Measurements from ENCODE around the gene MKRN2. TPM values are rescaled to one million over a fixed set of nuclear protein-coding genes. Genes with fewer than 3 reads are reported as not detected.

Gene MKRN2
- polyA plus RNA-seq, 3 donors, result 18.2 to 30.9 (median 29.6) TPM

- no peaks in the 10 kb centered on the region for H3K9me3 ChIP-seq (replicated peaks in 1 of 2; ENCODE audit: control insufficient read depth in 1 of 2, insufficient read depth in 1 of 2, low read length in 2 of 2)
- no peak overlapping the region for H3K4me3 Mint-ChIP-seq
- H3K27me3 ChIP-seq (ENCODE audit: control insufficient read depth in 2 of 2, insufficient read depth in 2 of 2, low read length in 2 of 2), result no peaks in the 10 kb centered on the region
- no peak overlapping the region for H3K9ac ChIP-seq (ENCODE audit: insufficient read depth, low read length, poor library complexity, severe bottlenecking)
- H3K4me3 ChIP-seq (replicated peaks in 1 of 3; ENCODE audit: low read depth in 2 of 3, low read length in 3 of 3), result no peak overlapping the region
- no peak overlapping the region for H3K4me2 ChIP-seq (replicated peaks; ENCODE audit: extremely low read depth, low read length, poor library complexity, severe bottlenecking)
- peaks cover 82 to 94% of the 10 kb centered on the region in 2 donors for H3K36me3 ChIP-seq (replicated peaks in 1 of 2; ENCODE audit: control insufficient read depth in 1 of 2, insufficient read depth in 2 of 2, low read length in 2 of 2)
- no peaks in the 10 kb centered on the region for H3K4me1 ChIP-seq (ENCODE audit: control insufficient read depth in 1 of 2, insufficient read depth in 2 of 2, low read length in 2 of 2)
- H3K36me3 Mint-ChIP-seq, result peaks cover 79 to 92% of the 10 kb centered on the region in 2 donors
- H3K27ac Mint-ChIP-seq, result peak overlapping the region in 1 of 7 donors; percentile 43
- H2AFZ ChIP-seq (ENCODE audit: insufficient read depth, low read depth, low read length, poor library complexity, severe bottlenecking), result no peak overlapping the region
- no peak for DNase-seq
- no peaks in the 10 kb centered on the region for H3K27me3 Mint-ChIP-seq (ENCODE audit: low read depth in 3 of 3)
- intact Hi-C loops (cut with micrococcal nuclease), result no loop called here
- H3K4me1 Mint-ChIP-seq, result peaks cover 8% of the 10 kb centered on the region
- H3K9me3 Mint-ChIP-seq, result peaks cover 0 to 1% (median 0%) of the 10 kb centered on the region in 7 donors
- H4K20me1 ChIP-seq (ENCODE audit: insufficient read depth, low read length), result peaks cover 26% of the 10 kb centered on the region
- WGBS (ENCODE audit: insufficient coverage), result no CpG with 5 or more reads among the region's 2 CpGs
- H3K27ac ChIP-seq (ENCODE audit: low read depth in 1 of 2, low read length in 2 of 2), result no peak overlapping the region
- no peaks in the 10 kb centered on the region for H3K79me2 ChIP-seq (ENCODE audit: insufficient read depth, low read length)
- TF ChIP-seq CTCF (IDR thresholded peaks at IDR 0.05), result peak; percentile 8
Observed at GRCh38 chr3:12578742-12579141, 21.9 kb downstream of the MKRN2 start.

- H3K27ac Mint-ChIP-seq, result peak overlapping the region in 5 of 7 donors; percentile 68 to 91 (median 79)
- peak overlapping the region; percentile 12 to 58 for H3K27ac ChIP-seq (ENCODE audit: low read depth in 1 of 2, low read length in 2 of 2)
- H3K9me3 Mint-ChIP-seq, result peaks cover 0 to 1% (median 0%) of the 10 kb centered on the region in 7 donors
- no peak overlapping the region for H3K4me3 Mint-ChIP-seq
- no peaks in the 10 kb centered on the region for H3K27me3 ChIP-seq (ENCODE audit: control insufficient read depth in 2 of 2, insufficient read depth in 2 of 2, low read length in 2 of 2)
- intact Hi-C loops (cut with micrococcal nuclease), result no loop called here
- H3K27me3 Mint-ChIP-seq (ENCODE audit: low read depth in 3 of 3), result no peaks in the 10 kb centered on the region
- no peak overlapping the region for H2AFZ ChIP-seq (ENCODE audit: insufficient read depth, low read depth, low read length, poor library complexity, severe bottlenecking)
- TF ChIP-seq CTCF (IDR thresholded peaks at IDR 0.05), result no peak
- peaks cover 33% of the 10 kb centered on the region for H4K20me1 ChIP-seq (ENCODE audit: insufficient read depth, low read length)
- peaks cover 8% of the 10 kb centered on the region for H3K4me1 Mint-ChIP-seq
- no peak overlapping the region for H3K4me3 ChIP-seq (replicated peaks in 1 of 3; ENCODE audit: low read depth in 2 of 3, low read length in 3 of 3)
- peak overlapping the region; percentile 8 for H3K9ac ChIP-seq (ENCODE audit: insufficient read depth, low read length, poor library complexity, severe bottlenecking)
- no peak overlapping the region for H3K4me2 ChIP-seq (replicated peaks; ENCODE audit: extremely low read depth, low read length, poor library complexity, severe bottlenecking)
- H3K36me3 ChIP-seq (replicated peaks in 1 of 2; ENCODE audit: control insufficient read depth in 1 of 2, insufficient read depth in 2 of 2, low read length in 2 of 2), result peaks cover 82 to 94% of the 10 kb centered on the region in 2 donors
- no peaks in the 10 kb centered on the region for H3K79me2 ChIP-seq (ENCODE audit: insufficient read depth, low read length)
- H3K4me1 ChIP-seq (ENCODE audit: control insufficient read depth in 1 of 2, insufficient read depth in 2 of 2, low read length in 2 of 2), result no peaks in the 10 kb centered on the region
- 100% methylated on average over 1 of the region's 3 CpGs for WGBS (ENCODE audit: insufficient coverage)
- DNase-seq, result no peak
- H3K9me3 ChIP-seq (replicated peaks in 1 of 2; ENCODE audit: control insufficient read depth in 1 of 2, insufficient read depth in 1 of 2, low read length in 2 of 2), result no peaks in the 10 kb centered on the region
- H3K36me3 Mint-ChIP-seq, result peaks cover 79 to 92% of the 10 kb centered on the region in 2 donors
Observed at GRCh38 chr3:12579456-12579855, 22.6 kb downstream of the MKRN2 start.
